Left lung (tissue), 10 donors: ENCODE results near the gene ASGR2. TPM values are rescaled to one million over a fixed set of nuclear protein-coding genes. Genes with fewer than 3 reads are reported as not detected.
"Not testable (repeated sequence)": the region's sequence is repeated elsewhere in the genome, so short reads cannot be mapped to it uniquely, and the experiment has no call there.

Experiments
- ATAC-seq: fragments of 200-7000 bp; cut with Tn5 transposase; one replicate; pipeline ENCODE4 v1.9.1; 2020; ENCODE audit warnings: moderate library complexity
- DNase-seq, 4 donors: peaks; one replicate each; pipeline ENCODE4 v3.0.0-alpha.2; 2013 to 2020
- H3K27ac ChIP-seq, 2 donors: fragments of 200-600 bp; sonication (generic) in 1 of 2; one replicate each; pipeline versions ENCODE4 v1.5.0 to v1.8.0; 2020 to 2021
- H3K27me3 ChIP-seq, 2 donors: fragments of 200-600 bp; sonication (generic) in 1 of 2; one replicate each; pipeline versions ENCODE4 v1.5.0 to v1.8.0; 2020 to 2021
- H3K36me3 ChIP-seq, 2 donors: fragments of 200-600 bp; sonication (generic) in 1 of 2; one replicate each; pipeline versions ENCODE4 v1.5.0 to v1.8.0; 2020 to 2021
- H3K4me1 ChIP-seq, 2 donors: fragments of 200-600 bp; one replicate each; pipeline ENCODE4 v1.8.0; 2021
- H3K4me3 ChIP-seq, 2 donors: fragments of 200-600 bp; sonication (generic) in 1 of 2; one replicate each; pipeline versions ENCODE4 v1.5.0 to v1.8.0; 2020 to 2021; ENCODE audit warnings: mild to moderate bottlenecking in 1 of 2
- H3K9me3 ChIP-seq, 2 donors: fragments of 200-600 bp; sonication (generic) in 1 of 2; one replicate each; pipeline versions ENCODE4 v1.5.0 to v1.8.0; 2020 to 2021
- CTCF ChIP-seq, 2 donors: fragments of 200-600 bp; sonication (generic) in 1 of 2; IDR thresholded peaks; one replicate each; pipeline versions ENCODE4 v1.5.0 to v1.8.0; 2021; ENCODE audit warnings: antibody characterized with exemption in 2 of 2
- intact Hi-C, 2 donors: fragments of 100-400 bp; cut with DNase I; formaldehyde crosslinking; loops; one replicate each; pipeline versions ENCODE4 v1.11.2 to v1.14.2; 2022
- polyA plus RNA-seq, 6 donors: library from polyadenylated mRNA; unstranded; fragments of 120-200 nt; gene quantifications; one replicate each; pipeline ENCODE4 v1.2.1, GENCODE V29; 2013; ENCODE audit not compliant: insufficient read length in 6 of 6
- total RNA-seq, 2 donors: library from RNA; stranded (reverse); fragmentation: NEBNext Ultra II Directional; extraction: Animal tissue kit (Norgen Biotek cat#: 25700); gene quantifications; one replicate each; pipeline ENCODE4 v1.2.1, GENCODE V29; 2021
- donor health status: DM: no; HTN: yes; CAD: no.
- donor health status: DM: no; HTN: no; CAD: no.

Gene ASGR2
- total and polyA plus RNA-seq, 8 donors, result 0.34 to 2.7 (median 0.62) TPM

GRCh38 chr17:7098802-7099459, 15.7 kb downstream of the ASGR2 start:
- no peak for TF ChIP-seq CTCF (IDR thresholded peaks at IDR 0.05)
- Histone ChIP-seq H3K4me1 (peaks cover 0 to 24% of the 10 kb centered on the region in 2 donors), H3K27ac (no peak overlapping the region), H3K4me3 (no peak overlapping the region), H3K36me3 (no peaks in the 10 kb centered on the region), H3K9me3 (no peaks in the 10 kb centered on the region), H3K27me3 (peaks cover 0 to 19% of the 10 kb centered on the region in 2 donors)
- intact Hi-C loops, result no loop called here
- DNase-seq (peak in 1 of 4 donors; percentile 30), ATAC-seq (peak; percentile 44)

GRCh38 chr17:7097940-7098339, 16.7 kb downstream of the ASGR2 start:
- no peak for ATAC-seq
- H3K4me1 ChIP-seq, result peaks cover 0 to 31% of the 10 kb centered on the region in 2 donors
- TF ChIP-seq CTCF (IDR thresholded peaks at IDR 0.05), result no peak
- no peaks in the 10 kb centered on the region for H3K9me3 ChIP-seq
- H3K27ac ChIP-seq, result no peak overlapping the region
- intact Hi-C loops, result no loop called here
- no peak for DNase-seq
- no peak overlapping the region for H3K4me3 ChIP-seq
- no peaks in the 10 kb centered on the region for H3K36me3 ChIP-seq
- H3K27me3 ChIP-seq, result peaks cover 0 to 11% of the 10 kb centered on the region in 2 donors

- no peaks in the 10 kb centered on the region for H3K9me3 ChIP-seq
- H3K4me3 ChIP-seq, result no peak overlapping the region
- DNase-seq (no peak), ATAC-seq (no peak)
- H3K27me3 ChIP-seq, result peaks cover 0 to 2% of the 10 kb centered on the region in 2 donors
- peak overlapping the region in 1 of 2 donors; percentile 70 for H3K27ac ChIP-seq
- no peak for TF ChIP-seq CTCF (IDR thresholded peaks at IDR 0.05)
- H3K36me3 ChIP-seq, result no peaks in the 10 kb centered on the region
- intact Hi-C loops, result no loop called here
- H3K4me1 ChIP-seq, result peaks cover 0 to 31% of the 10 kb centered on the region in 2 donors
These were observed 19.0 kb downstream of the ASGR2 start for GRCh38 chr17:7095625-7096024.

- DNase-seq, result no peak
- H3K9me3 ChIP-seq, result no peaks in the 10 kb centered on the region
- ATAC-seq, result peak; percentile 14
- H3K27ac ChIP-seq, result peak overlapping the region; percentile 7 to 70
- intact Hi-C loops, result no loop called here
- H3K4me1 ChIP-seq, result peaks cover 0 to 31% of the 10 kb centered on the region in 2 donors
- no peak for TF ChIP-seq CTCF (IDR thresholded peaks at IDR 0.05)
- no peaks in the 10 kb centered on the region for H3K36me3 ChIP-seq
- H3K4me3 ChIP-seq, result no peak overlapping the region
- H3K27me3 ChIP-seq, result no peaks in the 10 kb centered on the region
These were observed 20.0 kb downstream of the ASGR2 start for GRCh38 chr17:7094652-7095019.

GRCh38 chr17:7091311-7092005, 23.2 kb downstream of the ASGR2 start:
- H3K27ac ChIP-seq, intact Hi-C loops, H3K27me3 ChIP-seq, DNase-seq, H3K4me3 ChIP-seq, ATAC-seq, H3K36me3 ChIP-seq, H3K9me3 ChIP-seq: not testable (repeated sequence)
- peaks cover 0 to 25% of the 10 kb centered on the region in 2 donors for H3K4me1 ChIP-seq

GRCh38 chr17:7089570-7089969, 25.1 kb downstream of the ASGR2 start:
- H3K4me3 ChIP-seq, DNase-seq, H3K27me3 ChIP-seq, intact Hi-C loops, H3K4me1 ChIP-seq, H3K27ac ChIP-seq, H3K36me3 ChIP-seq, ATAC-seq, H3K9me3 ChIP-seq: not testable (repeated sequence)

- H3K4me1 ChIP-seq, H3K27me3 ChIP-seq, H3K4me3 ChIP-seq, intact Hi-C loops, H3K9me3 ChIP-seq, DNase-seq, ATAC-seq, H3K27ac ChIP-seq, H3K36me3 ChIP-seq: not testable (repeated sequence)
These were observed 26.2 kb downstream of the ASGR2 start for GRCh38 chr17:7088442-7088841.
